Gastrocnemius medialis (tissue), 4 donors: ENCODE results near the gene SOAT1.

Experiments
- POLR2A ChIP-seq, 2 donors: fragments of 450-650 bp; IDR thresholded peaks; one replicate each; pipeline ENCODE4 v1.6.1; 2017; ENCODE audit warnings: antibody characterized with exemption in 2 of 2, mild to moderate bottlenecking in 2 of 2, moderate library complexity in 2 of 2
- TF ChIP-seq, protein P1 (sequence below), 5 experiments: fragments of 450-650 bp in 3 of 5; fragments of 200-600 bp in 2 of 5; sonication (generic) in 2 of 5; IDR thresholded peaks in 4 of 5; conservative IDR thresholded peaks in 1 of 5; 1 replicate in 4 of 5; 2 replicates in 1 of 5; pipeline ENCODE4 v1.5.1; 2016 to 2019; ENCODE audit warnings: antibody characterized with exemption in 5 of 5, mild to moderate bottlenecking in 3 of 5, moderate library complexity in 3 of 5

DNA sequence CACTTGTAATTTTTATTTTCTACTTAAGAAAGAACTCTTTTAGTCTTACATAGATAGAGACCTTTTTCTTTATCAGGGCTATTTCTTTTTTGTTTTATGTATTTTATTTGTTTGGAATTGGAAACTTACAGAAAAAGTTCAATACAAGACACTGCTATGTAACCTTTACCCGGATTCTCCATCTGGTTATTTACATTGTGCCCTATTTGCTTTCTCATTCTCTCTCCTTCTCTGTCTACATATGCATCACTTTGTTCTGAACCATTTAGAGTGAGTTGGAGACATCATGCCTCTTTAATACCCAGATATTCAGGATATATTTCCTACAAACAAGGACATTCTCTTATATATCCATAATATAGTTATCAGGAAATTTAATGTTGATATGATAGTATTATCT is 90.4 kb downstream of the SOAT1 start:
- TF ChIP-seq POLR2A (IDR thresholded peaks at IDR 0.05) = no peak
- TF ChIP-seq, protein P1, sequence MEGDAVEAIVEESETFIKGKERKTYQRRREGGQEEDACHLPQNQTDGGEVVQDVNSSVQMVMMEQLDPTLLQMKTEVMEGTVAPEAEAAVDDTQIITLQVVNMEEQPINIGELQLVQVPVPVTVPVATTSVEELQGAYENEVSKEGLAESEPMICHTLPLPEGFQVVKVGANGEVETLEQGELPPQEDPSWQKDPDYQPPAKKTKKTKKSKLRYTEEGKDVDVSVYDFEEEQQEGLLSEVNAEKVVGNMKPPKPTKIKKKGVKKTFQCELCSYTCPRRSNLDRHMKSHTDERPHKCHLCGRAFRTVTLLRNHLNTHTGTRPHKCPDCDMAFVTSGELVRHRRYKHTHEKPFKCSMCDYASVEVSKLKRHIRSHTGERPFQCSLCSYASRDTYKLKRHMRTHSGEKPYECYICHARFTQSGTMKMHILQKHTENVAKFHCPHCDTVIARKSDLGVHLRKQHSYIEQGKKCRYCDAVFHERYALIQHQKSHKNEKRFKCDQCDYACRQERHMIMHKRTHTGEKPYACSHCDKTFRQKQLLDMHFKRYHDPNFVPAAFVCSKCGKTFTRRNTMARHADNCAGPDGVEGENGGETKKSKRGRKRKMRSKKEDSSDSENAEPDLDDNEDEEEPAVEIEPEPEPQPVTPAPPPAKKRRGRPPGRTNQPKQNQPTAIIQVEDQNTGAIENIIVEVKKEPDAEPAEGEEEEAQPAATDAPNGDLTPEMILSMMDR (IDR thresholded peaks at IDR 0.05 in 4 of 5, conservative IDR thresholded peaks at IDR 0.05 in 1 of 5) = no peak
